ENCODE data around the gene MUC15. TPM values are rescaled to one million over a fixed set of nuclear protein-coding genes. Genes with fewer than 3 reads are reported as not detected.

Gene MUC15
- total and polyA plus RNA-seq, 2 of the 8 experiments (the other 6 are each of a cell fraction or from before 2014, with no cell fraction given) = not detected

GRCh38 chr11:26522912-26523610 is 49.0 kb downstream of the MUC15 start (continued):
- TF ChIP-seq CTCF (IDR thresholded peaks at IDR 0.05; ENCODE audit: control extremely low read depth in 1 of 3, insufficient read depth in 1 of 3, low read depth in 1 of 3, low read length in 3 of 3) = peak in 2 of 3 experiments; percentile 40 to 68; a peak in 2 of 4 replicates
- no peak for TF ChIP-seq NRF1 (IDR thresholded peaks at IDR 0.05; ENCODE audit: low read depth, low read length)
- peak; percentile 78 for TF ChIP-seq YY1 (IDR thresholded peaks at IDR 0.05; ENCODE audit: low read depth, low read length)
- no peak for TF ChIP-seq TAF7 (optimal IDR thresholded peaks at IDR 0.05; ENCODE audit: borderline replicate concordance, low read depth, low read length)
- TF ChIP-seq FOSL1 (IDR thresholded peaks at IDR 0.05; ENCODE audit: insufficient read depth, low read depth, low read length) = no peak
- no peak for TF ChIP-seq EZH2 (IDR thresholded peaks at IDR 0.05; ENCODE audit: low read depth, low read length, severe bottlenecking)
- no peak for TF ChIP-seq USF2 (IDR thresholded peaks at IDR 0.05; ENCODE audit: low read length)
- no peak for TF ChIP-seq SRF (IDR thresholded peaks at IDR 0.05; ENCODE audit: low read depth, low read length)
- TF ChIP-seq NANOG (IDR thresholded peaks at IDR 0.05; ENCODE audit: insufficient read depth, low read depth, low read length, poor library complexity, severe bottlenecking) = peak; percentile 88
- 0 out of 2 replicates have a peak, but pooled peaks have one; percentile 51 for TF ChIP-seq POU5F1 (IDR thresholded peaks at IDR 0.05; ENCODE audit: low read depth, low read length)
- TF ChIP-seq ASH2L (IDR thresholded peaks at IDR 0.05; ENCODE audit: low read length) = peak; percentile 63
- no peak for TF ChIP-seq RFX5 (IDR thresholded peaks at IDR 0.05; ENCODE audit: borderline replicate concordance, low read depth, low read length)
- no peak for TF ChIP-seq SAP30 (IDR thresholded peaks at IDR 0.05; ENCODE audit: insufficient read depth, insufficient replicate concordance, low read length)
- TF ChIP-seq MAFK (IDR thresholded peaks at IDR 0.05; ENCODE audit: low read depth, low read length) = no peak
- no peak for TF ChIP-seq SIX5 (IDR thresholded peaks at IDR 0.05; ENCODE audit: low read depth, low read length)
- no peak for TF ChIP-seq KDM1A (IDR thresholded peaks at IDR 0.05; ENCODE audit: borderline replicate concordance, low read length)
- TF ChIP-seq TCF12 (IDR thresholded peaks at IDR 0.05; ENCODE audit: low read depth, low read length) = no peak
- TF ChIP-seq TAF1 (IDR thresholded peaks at IDR 0.05; ENCODE audit: low read depth, low read length) = peak; percentile 34; the same call in 1 of the 2 replicates
